KOPT-K1 (cell line): ENCODE measurements around the gene BAZ2A.
A peak's percentile ranks its signal among the peaks of the same experiment; 100 is the strongest.

Experiments
- H3K27ac ChIP-seq: fragments of 200-600 bp; sonication (generic); 2 replicates; pipeline ENCODE4 v1.5.1; 2016; ENCODE audit warnings: antibody characterized with exemption, mild to moderate bottlenecking, low read depth, low read length; ENCODE audit not compliant: poor library complexity, severe bottlenecking
- H3K36me3 ChIP-seq: fragments of 200-600 bp; sonication (generic); 2 replicates; pipeline ENCODE4 v1.5.1; 2017; ENCODE audit warnings: antibody characterized with exemption, mild to moderate bottlenecking, low read length, moderate library complexity; ENCODE audit not compliant: insufficient read depth
- H3K9me3 ChIP-seq: fragments of 200-600 bp; sonication (generic); 2 replicates; pipeline ENCODE4 v1.5.1; 2017; ENCODE audit warnings: antibody characterized with exemption, low read length, mild to moderate bottlenecking; ENCODE audit not compliant: insufficient read depth, poor library complexity, severe bottlenecking

BAZ2A gene

GRCh38 chr12:56629459-56630179 is 507 bp downstream of the BAZ2A start:
- Histone ChIP-seq H3K27ac (peak overlapping the region; percentile 93), H3K36me3 (peaks cover 21% of the 10 kb centered on the region), H3K9me3 (no peaks in the 10 kb centered on the region)

DNA sequence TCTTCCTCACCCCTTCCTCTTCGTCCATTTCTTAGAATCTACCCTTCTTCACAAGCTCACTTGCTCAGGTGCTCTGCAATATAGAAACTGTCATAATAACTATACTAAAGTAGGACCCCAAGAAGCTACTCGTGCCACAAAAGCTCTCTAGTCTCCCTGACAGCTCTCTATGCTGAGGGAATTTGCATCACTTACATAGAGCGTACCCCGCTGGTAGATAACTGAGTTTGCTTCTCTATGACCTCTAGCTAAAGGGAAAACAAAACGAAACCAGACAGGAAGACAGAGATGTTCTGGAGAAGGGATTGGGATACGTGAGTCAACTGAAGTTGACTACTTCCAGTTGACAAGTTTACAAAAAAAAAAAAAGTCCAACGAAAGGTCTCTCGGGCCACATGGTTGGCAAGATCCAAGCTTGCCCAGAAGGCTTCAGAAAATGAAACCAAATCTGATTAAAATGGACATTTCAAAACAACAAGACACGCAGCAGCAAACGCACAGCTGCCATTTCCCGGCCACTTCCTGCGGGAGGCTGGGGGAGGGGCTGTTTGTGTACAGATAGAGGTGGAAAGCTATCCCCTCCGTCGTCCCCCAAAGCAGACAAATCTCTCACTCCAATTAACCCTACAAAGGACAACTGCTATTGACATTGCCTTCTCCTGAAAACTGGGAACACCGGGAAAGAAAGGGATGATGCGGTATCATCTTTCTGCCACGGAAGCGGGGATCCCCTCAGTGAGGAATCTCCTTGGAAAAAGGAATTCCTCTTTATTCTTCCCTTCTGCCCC is 1.3 kb downstream of the BAZ2A start:
- Histone ChIP-seq H3K36me3 (peaks cover 26% of the 10 kb centered on the region), H3K27ac (peak overlapping the region; percentile 93), H3K9me3 (no peaks in the 10 kb centered on the region)

- peaks cover 43% of the 10 kb centered on the region for H3K36me3 ChIP-seq
- no peak overlapping the region for H3K27ac ChIP-seq
Observed at GRCh38 chr12:56626701-56627100, 3.4 kb downstream of the BAZ2A start.

DNA sequence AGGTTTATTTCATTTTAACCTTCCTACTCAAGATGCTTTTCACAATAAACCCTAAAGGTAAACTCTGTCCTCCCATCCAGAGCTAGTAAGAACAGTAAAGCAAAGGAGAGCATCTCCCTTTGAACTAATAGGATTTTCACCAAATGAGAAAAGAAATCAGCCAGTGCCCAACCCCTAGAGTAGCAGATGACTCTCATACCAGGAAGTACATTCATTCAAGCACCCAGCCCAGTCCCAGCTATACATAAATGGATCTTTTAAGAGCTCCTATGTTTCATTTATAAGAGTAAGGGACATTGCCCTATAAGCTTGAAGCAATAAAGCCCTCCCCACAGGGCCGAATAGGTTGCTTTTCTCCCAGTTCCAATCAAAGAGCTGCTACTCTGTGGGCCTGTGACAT is 7.6 kb downstream of the BAZ2A start:
- Histone ChIP-seq H3K36me3 (peaks cover 81% of the 10 kb centered on the region), H3K27ac (no peak overlapping the region), H3K9me3 (no peaks in the 10 kb centered on the region)

More at GRCh38 chr12:56626701-56627100, 3.4 kb downstream of the BAZ2A start:
- H3K9me3 ChIP-seq = no peaks in the 10 kb centered on the region

- Histone ChIP-seq H3K36me3 (peaks cover 97% of the 10 kb centered on the region), H3K9me3 (no peaks in the 10 kb centered on the region), H3K27ac (no peak overlapping the region)
Observed at GRCh38 chr12:56616925-56617324, 13.2 kb downstream of the BAZ2A start.

DNA sequence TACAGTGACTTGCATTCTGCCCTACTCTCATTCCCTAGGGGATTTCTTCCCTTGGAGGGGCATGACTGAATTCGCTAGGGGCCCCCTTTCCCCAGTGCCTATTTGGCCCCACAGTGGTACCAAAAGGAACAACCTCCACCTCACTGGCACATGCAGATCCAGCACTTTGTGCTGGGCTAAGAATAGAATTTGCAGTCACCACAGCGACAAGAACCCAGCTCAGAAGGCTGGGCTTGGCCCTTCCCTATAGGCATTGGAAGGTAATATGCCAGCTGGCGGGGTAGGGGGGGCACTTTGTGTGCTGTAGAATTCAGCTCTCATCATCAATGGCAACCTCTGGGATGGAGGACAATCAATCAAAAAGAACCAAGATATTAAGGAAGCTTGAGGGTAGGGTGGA is 13.9 kb downstream of the BAZ2A start:
- no peaks in the 10 kb centered on the region for H3K9me3 ChIP-seq
- peaks cover 97% of the 10 kb centered on the region for H3K36me3 ChIP-seq
- H3K27ac ChIP-seq = no peak overlapping the region

GRCh38 chr12:56614627-56615026 is 15.5 kb downstream of the BAZ2A start:
- H3K9me3 ChIP-seq = no peaks in the 10 kb centered on the region
- H3K36me3 ChIP-seq = peaks cover 97% of the 10 kb centered on the region
- H3K27ac ChIP-seq = no peak overlapping the region

DNA sequence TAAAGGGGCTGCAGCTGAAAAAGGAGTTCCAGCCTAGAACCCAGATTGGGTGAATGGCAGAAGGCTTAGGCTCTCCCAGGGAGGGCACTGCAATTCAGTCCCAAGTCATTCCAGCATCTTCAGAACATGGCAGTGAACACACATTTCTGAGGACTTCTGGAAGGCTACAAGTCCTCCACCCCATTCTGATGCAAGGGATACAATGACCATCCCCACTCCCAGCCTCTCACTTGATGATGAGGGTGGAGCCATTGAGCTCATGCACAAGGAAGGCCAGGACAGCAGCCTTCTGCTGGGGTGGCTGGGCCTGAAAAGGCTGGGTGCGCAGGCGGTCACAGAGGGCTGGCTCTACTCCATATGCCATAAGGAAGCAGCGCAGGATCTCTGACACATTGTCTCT is 25.8 kb downstream of the BAZ2A start:
- Histone ChIP-seq H3K9me3 (no peaks in the 10 kb centered on the region), H3K36me3 (peaks cover 94% of the 10 kb centered on the region), H3K27ac (no peak overlapping the region)

GRCh38 chr12:56602239-56602638 is 27.9 kb downstream of the BAZ2A start:
- H3K27ac ChIP-seq = no peak overlapping the region
- no peaks in the 10 kb centered on the region for H3K9me3 ChIP-seq
- H3K36me3 ChIP-seq = peaks cover 100% of the 10 kb centered on the region

GRCh38 chr12:56601503-56601902 is 28.6 kb downstream of the BAZ2A start:
- no peak overlapping the region for H3K27ac ChIP-seq
- no peaks in the 10 kb centered on the region for H3K9me3 ChIP-seq
- peaks cover 100% of the 10 kb centered on the region for H3K36me3 ChIP-seq

DNA sequence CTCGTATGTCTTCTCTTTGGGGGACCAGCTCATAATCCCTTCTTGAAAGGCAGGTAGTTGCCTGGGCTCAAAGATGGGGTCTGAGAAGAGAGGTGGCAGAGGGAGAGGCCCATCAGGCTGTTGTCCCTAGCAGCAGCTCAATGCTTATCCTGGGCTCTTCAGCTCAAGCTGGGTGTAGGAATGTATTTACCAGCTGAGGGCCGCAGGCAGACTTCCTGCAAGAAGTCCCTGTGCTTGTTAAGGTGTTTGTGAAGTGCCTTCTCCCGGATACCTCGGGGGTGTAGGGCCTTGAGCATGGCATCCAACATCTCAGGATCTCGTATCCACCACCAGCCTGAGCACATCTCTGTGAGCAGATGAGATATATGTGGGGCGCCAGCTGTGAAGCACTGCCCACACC is 29.4 kb downstream of the BAZ2A start:
- Histone ChIP-seq H3K27ac (no peak overlapping the region), H3K9me3 (no peaks in the 10 kb centered on the region), H3K36me3 (peaks cover 100% of the 10 kb centered on the region)

GRCh38 chr12:56599797-56600196 is 30.3 kb downstream of the BAZ2A start:
- Histone ChIP-seq H3K9me3 (no peaks in the 10 kb centered on the region), H3K36me3 (peaks cover 100% of the 10 kb centered on the region), H3K27ac (no peak overlapping the region)

DNA sequence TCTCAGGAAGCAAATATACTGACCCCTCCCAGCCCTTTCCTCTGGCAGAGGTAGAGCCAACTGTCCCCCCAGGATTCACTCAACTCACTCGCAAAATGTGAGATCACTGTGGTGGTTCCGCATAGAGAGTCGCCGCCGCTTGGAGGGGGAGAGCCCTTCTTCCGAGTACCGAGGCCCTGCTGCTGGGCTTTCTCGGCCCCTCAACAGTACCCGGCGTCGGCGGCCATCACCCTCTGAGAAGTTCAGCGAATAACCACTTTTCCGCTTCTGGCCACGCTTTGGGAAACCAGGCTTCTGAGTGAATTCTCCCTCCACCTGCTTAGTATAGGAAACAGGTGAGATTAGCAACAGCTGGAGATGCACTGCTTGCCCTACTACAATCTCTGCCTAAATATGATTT is 31.1 kb downstream of the BAZ2A start:
- H3K36me3 ChIP-seq = peaks cover 96% of the 10 kb centered on the region

DNA sequence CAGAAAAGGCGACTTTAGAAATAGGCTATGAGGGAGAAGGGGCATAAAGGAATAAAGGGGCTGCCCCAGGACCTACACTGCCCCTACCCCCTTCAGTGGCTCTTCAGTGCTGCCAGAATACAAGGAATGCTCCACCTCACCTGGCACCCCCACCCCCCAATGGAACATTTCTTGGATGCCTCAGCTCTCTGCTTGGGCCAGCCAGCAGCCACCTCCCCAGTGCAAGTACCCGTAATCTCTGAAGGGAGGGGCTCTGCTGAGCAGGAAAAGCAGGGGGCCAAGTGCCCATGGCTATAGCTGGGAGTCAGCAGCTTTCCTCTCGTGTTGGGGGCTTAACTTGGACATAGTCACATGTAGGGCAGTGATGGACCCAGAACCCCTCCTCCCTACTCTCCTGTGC is 33.3 kb downstream of the BAZ2A start:
- peaks cover 73% of the 10 kb centered on the region for H3K36me3 ChIP-seq
- no peaks in the 10 kb centered on the region for H3K9me3 ChIP-seq
- H3K27ac ChIP-seq = no peak overlapping the region

More for the DNA sequence above, 31.1 kb downstream of the BAZ2A start:
- Histone ChIP-seq H3K27ac (no peak overlapping the region), H3K9me3 (no peaks in the 10 kb centered on the region)

DNA sequence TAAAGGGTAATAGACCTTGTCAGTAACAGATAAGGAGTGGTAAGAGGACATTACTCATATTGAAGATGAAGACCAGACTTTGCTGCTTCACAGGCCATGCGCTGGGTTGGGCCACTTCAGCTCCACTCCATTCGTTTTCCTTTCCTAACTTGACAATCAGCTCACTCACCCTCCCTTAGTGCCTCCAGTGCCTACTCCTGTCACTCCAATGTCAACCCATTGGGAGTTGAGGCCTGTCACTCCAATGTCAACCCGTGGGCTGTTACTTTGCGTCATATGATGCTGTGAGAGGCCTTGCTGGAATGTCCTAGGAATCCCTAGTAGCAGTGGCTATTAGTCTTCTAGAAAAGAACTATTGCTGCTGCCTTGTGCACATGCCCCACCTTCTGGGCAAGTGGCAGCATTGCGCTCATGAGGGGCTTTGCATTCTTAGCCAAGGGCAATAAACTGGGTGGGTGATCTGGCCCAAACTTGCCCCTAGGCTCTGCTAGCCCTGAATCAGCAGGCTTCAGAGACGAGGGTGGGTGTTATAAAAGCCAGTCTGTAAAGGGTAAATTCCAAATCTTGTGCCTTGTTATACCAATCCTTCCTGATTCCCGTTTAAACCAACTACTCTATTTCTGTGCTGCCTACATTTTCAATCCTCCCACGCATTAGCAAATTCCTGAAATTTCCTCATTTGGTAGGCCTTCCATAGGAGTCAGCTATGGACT is 36.1 kb downstream of the BAZ2A start:
- Histone ChIP-seq H3K9me3 (no peaks in the 10 kb centered on the region), H3K36me3 (peaks cover 47% of the 10 kb centered on the region), H3K27ac (no peak overlapping the region)
